ENCODE results near the gene PTPRM.

The PTPRM gene

DNA sequence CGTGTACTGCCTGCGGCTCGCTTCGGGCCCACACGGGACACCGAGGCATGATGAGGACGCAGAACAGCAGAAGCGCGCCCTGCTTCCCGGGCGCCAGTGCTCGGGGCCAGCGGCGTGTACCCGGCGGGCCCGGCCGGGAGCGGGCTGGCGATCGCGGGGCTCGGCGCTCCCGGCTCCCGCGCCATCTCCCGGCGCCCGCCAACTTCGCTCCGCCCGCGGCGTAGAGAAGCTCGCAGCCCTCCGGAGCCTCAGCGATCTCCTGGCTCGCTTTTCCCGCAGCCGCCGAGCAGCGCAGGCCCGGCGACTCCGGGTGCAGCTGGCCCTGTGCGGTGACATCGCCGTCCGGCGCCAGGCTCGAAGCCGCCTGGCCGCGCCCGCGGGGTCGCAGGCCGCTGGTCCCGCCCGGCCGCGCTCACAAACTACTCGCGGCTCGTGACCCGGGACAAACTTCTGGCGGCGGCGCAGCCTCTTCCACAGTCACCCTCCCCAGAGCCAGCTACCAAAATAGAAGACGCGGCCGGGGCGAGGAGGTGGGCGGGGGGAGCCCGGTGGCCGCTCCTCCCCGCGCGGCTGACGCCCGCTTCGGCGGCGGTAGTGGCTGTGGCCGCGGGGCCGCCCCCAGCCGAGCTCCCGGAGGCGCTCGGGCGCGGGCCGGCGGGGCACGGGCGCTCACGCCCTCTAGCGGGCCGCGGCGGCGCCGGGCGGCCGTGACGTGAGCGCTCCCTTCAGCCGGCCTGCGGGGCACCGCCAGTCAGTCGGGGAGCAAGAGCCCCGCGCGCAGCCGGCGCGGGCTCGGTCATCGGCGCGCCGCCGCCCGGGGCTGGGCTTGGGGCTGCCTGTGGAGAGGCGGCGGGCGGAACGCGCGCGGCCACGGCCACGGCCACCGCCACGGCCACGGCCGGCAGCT lies at the start of gene PTPRM:
Gene PTPRM, plus strand, starts transcription at position 750 of the 907 bp plus-strand sequence. CDS start 503 bp downstream, outside the sequence.
- DNase-seq (ENCODE audit: low read depth), result no peak

DNA sequence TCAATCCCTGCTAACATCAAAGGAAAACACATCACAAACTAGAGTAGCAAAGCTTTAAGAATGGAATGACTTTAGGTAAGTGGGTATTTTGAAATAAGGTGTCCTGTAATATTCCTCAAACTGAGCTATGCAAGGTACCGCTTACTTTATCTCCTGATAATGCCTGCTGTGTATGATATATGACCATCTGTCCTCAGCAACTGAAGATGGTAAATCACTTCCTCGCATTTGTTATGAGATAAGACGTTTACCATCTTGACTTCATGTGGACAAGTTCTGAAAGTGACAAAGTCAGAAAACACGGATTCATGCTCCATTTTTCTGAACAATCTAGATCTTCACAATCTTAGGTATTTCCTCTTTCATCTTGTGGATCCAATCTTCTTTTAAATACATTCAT lies 49.3 kb upstream of the PTPRM start:
- no peak for DNase-seq (ENCODE audit: low read depth)

DNA sequence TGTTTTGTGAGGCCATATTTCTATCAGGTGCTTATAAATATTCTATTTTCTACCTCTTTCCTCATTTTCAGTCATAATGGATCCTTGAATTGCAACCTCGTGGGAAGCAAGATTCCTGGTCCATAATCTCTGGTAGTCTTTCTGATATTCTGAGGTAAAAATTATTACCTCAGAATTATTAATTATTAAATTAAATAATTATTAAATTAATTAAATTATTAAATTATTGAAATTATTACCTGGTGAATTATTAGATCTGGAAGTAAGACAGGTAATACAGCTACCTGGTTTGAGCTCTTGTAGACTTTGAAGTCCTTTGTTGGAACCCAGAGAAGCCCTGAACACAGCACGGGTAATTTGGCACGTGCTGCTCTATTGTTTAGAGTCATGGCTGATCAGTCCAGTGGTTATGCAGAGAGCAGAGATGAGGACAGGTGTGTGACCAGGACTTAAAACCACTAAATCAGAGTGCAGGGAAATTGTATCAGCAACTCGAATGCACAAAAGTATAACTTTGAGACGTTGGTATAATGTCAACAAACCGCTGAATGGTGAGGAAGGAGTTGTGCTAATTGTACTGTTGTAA lies 46.8 kb upstream of the PTPRM start:
- no peak for DNase-seq (ENCODE audit: low read depth)

DNA sequence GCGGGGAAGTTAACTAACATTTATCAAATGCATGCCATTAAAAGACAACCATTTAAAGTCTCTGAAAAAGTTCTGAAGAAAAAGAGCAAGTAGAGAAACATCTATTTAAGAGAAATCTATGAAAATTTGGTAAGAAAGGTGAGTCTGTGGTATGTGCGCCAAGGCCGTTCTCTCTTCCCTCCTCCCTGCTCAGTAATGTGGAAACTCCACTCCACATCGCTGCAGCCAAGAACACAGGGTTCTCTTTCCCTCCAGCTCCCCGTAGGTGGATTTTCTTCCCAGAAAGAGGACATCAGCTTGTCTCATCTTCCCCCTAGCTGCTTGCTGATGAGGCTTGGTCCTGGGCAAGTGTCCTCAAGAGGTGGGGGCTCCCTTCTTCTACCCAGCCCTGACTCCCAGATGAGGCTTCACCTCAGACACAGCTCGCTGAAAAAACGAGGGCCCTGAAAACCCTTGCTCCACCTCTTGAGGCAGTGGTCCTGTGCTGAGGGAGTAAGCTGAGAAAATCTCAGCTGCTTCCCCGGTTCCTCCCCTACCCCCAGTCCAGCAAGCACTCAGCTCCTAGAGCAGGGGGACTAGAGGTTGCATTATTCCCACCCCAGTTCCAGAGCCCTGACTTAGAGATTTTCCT lies 45.8 kb upstream of the PTPRM start:
- no peak for DNase-seq (ENCODE audit: low read depth)

DNA sequence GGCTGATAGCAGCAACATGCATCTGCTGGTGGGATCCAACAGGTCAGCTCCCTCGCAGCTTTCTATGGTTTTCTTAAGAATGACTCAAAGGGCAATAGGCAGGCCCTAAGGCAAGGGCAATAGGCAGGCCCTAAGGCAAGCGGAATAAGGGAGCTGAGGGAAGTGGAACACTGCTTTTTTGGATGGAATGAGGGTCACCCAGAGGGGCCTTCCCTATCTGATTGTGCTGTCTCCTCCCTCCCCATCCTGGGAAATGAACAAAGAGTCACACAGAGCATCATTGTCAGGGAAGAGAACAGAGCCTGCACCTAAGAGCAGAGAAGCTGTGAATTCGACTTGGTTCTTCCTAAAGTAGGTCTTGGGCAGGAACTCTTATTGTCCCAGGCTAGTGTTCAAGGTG lies 43.3 kb upstream of the PTPRM start:
- no peak for DNase-seq (ENCODE audit: low read depth)

DNA sequence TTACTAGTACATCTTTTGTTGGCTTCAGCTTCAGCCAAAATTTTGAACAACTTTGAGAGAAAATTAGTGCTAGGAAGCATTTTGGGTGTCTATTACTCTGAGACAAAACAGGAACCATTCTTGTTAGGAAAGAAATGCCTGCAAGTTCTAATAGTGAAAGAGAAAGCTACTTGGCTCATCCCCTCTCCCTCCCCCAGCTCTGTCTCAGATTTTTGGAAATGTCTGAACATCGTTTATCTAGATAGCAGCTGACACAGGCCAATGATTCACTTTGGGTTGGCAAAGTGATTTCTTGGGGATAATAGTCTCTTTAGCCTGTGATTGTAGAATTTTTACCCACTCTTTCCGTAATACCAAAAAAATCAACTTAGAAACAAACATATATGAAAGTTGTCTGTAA lies 42.3 kb upstream of the PTPRM start:
- no peak for DNase-seq (ENCODE audit: low read depth)

DNA sequence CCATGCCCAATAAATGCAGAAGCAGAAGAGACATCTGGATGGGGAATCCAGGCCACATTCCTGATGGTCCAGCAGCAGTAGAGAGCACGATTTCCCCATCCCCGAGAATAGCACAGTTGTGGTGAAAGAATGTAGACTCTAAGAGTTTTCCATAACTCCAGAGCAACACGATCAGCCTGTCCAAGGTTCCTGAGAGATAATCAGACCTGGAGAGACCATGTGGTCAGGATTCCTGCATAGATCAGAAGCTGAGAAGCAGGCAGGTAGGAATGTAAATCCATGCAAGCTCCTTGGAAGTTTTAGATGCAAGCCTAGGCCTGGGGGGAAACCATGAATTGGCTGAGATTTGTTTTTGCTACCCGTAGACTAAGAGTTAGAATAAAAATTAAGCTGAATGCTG lies 34.2 kb upstream of the PTPRM start:
- no peak for DNase-seq (ENCODE audit: low read depth)

DNA sequence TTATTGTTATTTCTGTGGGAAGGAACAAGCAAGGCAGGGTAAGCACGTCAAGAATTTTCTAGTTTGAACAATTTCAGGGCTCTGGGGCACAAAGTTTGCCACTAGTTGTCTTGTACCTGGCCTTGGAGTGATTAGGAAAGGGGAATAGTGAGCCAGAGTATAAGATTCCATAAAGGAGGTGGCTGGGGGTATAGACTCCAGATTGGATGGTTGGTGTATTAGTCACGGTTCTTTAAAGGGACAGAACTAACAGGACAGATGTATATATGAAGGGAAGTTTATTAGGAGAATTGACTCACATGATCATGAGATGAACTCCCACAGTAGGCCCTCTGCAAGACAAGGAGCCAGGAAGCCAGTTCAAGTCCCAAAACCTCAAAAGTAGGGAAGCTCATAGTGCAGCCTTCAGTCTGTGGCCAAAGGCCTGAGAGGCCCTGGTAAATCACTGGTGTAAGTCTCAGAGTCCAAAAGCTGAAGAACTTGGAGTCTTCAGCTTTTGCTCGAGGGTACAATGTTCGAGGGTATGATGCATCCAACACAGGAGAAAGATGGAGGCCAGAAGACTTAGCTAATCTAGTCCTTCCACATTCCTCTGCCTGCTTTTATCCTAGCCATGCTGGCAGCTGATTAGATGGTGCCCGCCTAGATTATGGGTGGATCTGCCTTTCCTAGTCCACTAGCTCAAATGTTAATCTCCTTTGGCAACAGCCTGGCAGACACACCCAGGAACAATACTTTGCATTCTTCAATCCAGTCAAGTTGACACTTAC lies 31.5 kb upstream of the PTPRM start:
- no peak for DNase-seq (ENCODE audit: low read depth)

DNA sequence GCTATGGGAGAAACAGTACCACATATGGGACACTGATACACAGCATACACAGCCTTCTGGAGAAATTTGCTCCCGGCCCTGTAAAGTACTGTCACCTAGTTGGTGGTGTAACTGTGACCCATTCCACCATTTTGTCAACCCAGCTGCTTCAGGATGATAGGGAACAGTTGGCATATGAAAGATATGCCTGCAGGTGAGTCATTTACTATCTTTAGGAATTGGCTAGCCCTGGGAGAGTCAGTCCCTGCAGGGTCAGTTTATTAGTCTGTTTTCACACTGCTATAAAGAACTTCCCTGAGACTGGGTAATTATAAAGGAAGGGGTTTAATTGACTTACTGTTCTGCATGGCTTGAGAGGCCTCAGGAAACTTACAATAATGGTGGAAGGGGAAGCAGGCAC lies 30.0 kb upstream of the PTPRM start:
- no peak for DNase-seq (ENCODE audit: low read depth)

DNA sequence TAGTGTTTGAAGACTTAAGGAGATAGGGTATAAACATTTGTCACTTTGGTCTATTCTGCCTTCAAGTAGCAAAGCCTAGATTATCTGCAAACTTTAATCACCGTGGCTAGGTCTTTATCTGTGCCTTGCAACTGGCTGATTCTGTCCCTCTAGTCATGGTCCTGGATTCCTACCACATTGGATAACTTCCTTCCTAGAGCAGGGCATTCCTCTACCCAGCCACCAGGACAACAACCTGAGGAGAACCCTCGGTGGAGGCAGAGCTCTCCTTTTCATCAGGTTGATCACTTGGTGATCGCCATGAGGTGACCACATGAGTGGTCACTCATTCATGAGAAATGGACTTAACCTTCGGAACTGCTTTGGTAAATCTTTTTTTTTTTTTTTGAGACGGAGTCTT lies 25.3 kb upstream of the PTPRM start:
- DNase-seq (ENCODE audit: low read depth), result no peak

DNA sequence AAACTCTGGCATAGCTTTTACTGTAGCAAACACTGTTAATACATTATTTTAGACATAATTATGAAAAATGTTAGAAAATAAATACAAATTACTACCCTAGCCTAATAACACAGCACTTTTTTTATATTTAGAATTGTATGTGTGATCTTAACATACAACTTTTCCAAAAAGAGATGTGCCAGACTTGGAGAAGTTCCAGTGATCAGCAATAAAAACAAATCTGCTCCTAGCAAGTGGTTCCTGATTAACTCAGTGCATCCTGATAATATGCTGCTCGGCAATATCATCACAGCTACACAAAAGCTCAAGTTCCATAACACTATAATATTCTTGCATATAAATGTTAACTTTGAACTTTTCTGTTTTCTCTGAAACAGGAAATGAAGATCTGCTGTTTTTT lies 22.4 kb upstream of the PTPRM start:
- no peak for DNase-seq (ENCODE audit: low read depth)

DNA sequence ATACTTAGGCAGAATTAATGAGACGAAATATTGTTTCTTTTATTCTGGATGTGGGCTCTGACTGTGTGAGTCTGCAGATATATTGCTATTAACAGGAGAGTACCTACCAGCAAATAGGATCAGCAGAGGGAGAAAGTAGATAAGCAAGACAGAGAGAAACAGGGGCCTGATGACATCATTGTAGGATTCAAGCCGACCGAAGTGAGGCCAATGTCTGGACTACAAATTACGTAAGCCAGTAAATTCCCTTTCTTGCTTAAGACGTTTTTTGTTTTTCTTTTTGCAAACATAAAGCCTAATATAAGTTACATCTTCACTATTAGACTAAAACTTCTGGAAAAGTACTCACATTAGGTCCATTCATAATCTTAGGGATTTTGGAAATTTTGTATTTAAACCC lies 21.4 kb upstream of the PTPRM start:
- DNase-seq (ENCODE audit: low read depth), result no peak

DNA sequence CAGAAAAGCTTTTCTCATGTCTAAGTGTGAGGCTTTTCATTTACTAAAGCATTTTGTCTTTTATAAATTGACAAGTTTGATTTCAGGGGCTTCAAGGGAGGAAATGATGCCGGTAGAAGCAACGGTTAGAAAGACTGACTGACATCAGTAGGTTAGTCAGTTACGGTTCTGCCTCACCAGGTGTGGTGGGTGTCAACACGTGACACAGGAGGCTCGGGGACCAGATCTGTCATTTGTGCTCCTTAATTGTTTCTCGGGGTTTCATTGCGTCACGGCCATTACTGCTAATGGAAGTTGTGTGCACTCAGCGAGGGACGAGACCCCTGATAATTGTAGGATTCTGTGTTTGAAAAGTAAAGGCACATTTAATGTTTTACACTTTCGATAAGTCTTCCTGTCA lies 18.9 kb upstream of the PTPRM start:
- DNase-seq (ENCODE audit: low read depth), result no peak

DNA sequence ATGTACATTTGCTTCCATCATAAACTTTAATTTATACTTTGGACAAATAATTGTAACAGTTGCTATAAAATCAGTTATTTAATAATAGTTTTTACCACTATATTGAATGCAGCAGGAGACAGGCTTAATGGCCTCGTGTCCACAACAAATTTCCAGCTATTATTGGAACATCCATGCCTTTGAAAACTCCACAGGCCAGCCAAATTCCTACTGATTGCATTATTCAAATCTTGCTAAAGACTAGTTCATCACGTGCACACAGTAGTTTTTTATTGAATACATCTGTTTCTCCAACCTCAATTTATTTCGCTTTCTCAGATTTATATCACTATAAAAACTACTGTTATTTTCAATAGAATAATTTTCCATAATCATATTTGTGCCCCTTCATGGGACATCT lies 18.4 kb upstream of the PTPRM start:
- no peak for DNase-seq (ENCODE audit: low read depth)

DNA sequence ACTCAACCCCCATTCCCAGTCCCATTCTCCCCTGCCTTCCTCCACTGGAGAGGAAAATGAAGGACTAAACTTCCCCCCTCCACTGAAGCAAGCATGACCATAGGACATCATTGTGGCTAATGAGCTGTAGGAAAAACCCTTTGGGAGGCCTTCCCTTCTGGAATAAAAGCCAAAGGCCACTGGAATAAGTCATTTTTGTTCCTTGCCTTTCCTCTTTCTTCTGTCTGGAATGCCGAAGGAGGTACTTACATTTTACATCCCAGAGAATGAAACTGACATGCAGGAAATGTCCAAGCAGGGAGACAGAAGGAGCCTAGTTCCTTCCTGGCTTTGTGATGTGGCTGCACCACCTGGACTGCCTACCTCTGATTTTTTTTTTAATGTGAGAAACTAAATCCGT lies 9.1 kb upstream of the PTPRM start:
- DNase-seq (ENCODE audit: low read depth), result no peak

DNA sequence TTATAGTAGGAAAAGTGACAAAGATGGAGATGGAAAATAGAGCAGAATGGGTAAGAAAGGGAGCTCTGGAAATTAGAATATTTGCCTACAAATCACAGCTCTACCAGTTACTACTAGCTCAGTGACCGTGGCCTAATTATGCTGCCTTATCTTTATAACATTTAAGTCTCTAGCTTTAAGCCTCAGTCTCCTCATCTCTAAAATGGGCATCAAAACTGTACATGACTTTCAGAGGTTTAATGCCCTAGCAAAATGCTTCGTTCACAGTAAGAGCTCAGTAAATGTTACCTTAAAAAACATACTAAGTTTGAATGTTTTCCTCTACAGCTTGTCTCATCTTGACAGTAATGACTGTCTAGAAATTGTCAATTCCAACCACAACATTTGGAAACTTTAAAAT lies 8.3 kb upstream of the PTPRM start:
- no peak for DNase-seq (ENCODE audit: low read depth)

DNA sequence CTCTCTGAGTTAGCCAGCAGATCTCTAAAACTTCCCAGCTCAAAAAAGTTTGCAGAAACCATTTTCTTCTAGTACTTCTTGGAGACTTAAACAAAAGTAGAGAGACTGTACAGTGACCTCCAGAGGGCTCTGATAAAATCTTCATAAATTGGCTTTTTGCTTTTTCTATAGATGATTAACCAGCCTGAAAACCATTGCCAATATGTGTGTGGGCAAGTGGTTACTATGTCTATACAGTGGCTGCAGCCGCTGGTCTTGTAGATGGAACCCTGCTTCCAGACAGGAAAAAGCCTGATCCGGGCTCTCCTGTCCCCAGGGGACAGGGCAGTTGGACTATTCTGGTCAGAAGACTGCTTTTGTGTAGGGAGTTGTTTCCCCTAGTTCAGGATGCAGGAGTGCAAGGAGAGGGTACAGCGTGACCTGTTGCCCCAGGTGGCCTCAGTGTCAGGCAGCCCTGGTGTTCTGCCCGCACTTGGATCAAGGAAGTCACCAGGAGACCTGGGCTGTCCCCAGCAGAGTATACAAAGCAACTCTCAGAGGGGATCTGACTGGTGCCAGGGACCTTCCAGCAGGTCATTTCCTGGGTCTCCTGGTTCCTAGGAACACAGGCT lies 7.3 kb upstream of the PTPRM start:
- DNase-seq (ENCODE audit: low read depth), result no peak

DNA sequence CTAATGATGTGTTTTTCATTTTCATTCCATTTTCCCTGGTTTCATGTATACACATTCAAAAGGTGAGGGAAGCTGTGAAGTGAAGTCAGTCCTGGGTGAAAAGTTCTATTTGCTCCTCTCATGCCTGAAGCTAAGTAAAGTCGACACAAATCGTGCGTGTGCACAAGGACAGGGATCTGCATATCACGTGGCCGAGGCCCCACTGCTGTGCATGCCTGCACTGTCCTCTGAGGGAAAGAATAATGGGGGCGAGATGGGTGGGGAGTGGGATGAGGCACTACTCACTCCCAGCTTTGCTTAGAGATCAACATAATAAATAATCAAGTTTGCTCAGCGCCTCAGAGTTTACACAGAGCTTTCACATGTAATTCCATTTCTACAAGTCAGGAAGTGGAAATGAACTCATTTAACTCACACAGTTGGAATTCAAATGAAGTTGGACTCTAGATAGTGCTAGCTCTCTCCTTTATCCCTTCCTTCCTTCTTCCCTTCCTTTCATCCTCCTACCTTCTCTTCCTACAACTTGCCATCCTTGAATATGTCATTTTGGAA lies 5.1 kb upstream of the PTPRM start:
- no peak for DNase-seq (ENCODE audit: low read depth)

DNA sequence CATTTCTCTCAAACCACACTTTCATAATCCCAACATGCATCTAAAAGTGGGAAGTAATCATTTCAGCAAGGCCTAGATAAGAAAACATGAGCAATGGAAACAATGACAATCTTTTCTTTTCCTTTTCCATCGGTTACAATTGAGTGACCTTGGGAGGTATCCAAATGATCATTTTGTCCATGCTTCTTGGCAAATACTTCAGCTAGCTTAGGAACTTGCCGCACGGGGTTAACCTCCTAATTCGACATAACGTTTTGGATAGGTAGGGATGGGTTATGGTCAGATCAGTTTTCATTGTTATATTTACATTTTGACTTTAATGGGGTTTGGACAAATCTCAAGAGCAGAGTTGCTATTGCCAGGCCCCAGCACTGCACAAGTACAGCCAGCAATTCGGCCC lies 4.6 kb upstream of the PTPRM start:
- no peak for DNase-seq (ENCODE audit: low read depth)

DNA sequence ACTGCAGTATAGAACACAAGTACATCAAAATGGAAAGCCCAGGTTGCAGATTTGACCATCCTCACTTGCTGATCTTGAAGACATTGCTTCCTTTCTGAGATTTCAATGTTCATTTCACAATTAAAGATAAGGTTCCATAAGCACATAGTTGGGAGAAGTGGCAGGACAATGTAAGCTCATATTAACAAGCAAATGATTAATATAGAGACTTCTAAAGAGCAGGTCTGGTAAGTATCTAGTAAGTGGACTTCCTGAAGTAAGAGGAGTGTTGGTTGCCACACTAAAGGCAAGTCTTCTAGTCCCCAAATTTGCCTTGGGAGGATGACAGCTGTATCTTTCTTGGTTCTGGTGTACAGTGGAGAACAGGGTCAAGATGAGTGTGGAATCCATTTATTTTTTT lies 1.4 kb upstream of the PTPRM start:
- DNase-seq (ENCODE audit: low read depth), result no peak

DNA sequence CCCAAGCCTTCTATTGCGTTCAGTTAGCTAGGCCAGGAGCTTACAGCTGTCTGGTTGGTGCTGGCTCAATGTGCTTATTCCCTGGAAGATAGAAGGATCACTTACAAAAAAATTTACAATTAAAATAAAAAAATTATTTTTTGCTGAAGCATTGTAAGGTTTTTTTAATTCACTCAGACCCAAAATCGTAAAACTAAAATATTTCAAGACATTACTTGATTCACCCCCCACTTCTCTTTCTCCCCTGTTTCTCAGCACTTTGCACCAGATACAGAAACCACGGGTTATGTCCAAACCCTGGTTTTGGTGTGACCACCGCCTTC lies 911 bp upstream of the PTPRM start:
- DNase-seq (ENCODE audit: low read depth), result no peak
